ENCODE measurements around the gene NOC4L. TPM values are rescaled to one million over a fixed set of nuclear protein-coding genes. Genes with fewer than 3 reads are reported as not detected.
A peak's percentile ranks its signal among the peaks of the same experiment; 100 is the strongest.

The NOC4L gene
- total RNA-seq, 1 donor from 2014 or later: 49.6 TPM

DNA sequence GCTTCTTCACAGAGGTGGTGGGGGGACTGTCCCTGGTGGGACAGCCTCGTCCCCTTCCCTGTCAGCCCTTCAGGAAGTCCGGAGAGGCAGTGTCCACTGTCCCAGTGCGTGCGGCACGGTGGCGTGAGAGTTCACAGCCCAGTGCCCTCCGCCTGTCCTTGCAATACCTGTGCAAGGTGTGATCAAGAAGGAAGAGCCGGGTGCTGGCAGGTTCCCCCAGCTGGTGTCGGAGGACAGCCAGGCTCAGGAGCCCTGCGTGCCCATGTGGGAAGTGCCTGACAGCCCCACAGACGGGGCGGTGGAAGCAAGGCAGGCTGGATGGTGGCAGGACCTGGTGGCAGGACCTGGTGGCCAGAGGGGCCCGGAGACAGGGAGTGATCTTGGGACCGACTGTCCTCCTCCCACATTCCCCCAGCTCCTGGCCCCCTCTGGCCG, 16.4 kb downstream of the NOC4L start:
- intact Hi-C loops (cut with micrococcal nuclease): no loop called here
- no peak for DNase-seq
- H3K4me1 Mint-ChIP-seq: peaks cover 9% of the 10 kb centered on the region

GRCh38 chr12:132161036-132161781, 17.0 kb downstream of the NOC4L start:
- DNase-seq: no peak
- H3K27ac Mint-ChIP-seq: no peak overlapping the region
- peaks cover 9% of the 10 kb centered on the region for H3K4me1 Mint-ChIP-seq
- peaks cover 3% of the 10 kb centered on the region for H3K9me3 Mint-ChIP-seq
- H3K36me3 Mint-ChIP-seq (ENCODE audit: low read depth): peaks cover 2% of the 10 kb centered on the region
- H3K4me3 Mint-ChIP-seq: no peak overlapping the region
- peaks cover 3% of the 10 kb centered on the region for H3K27me3 Mint-ChIP-seq
- intact Hi-C loops (cut with micrococcal nuclease): no loop called here

More for the DNA sequence above, 16.4 kb downstream of the NOC4L start:
- H3K36me3 Mint-ChIP-seq (ENCODE audit: low read depth): peaks cover 2% of the 10 kb centered on the region
- H3K4me3 Mint-ChIP-seq: no peak overlapping the region
- H3K27ac Mint-ChIP-seq: no peak overlapping the region
- no peaks in the 10 kb centered on the region for H3K9me3 Mint-ChIP-seq
- H3K27me3 Mint-ChIP-seq: peaks cover 3% of the 10 kb centered on the region

DNA sequence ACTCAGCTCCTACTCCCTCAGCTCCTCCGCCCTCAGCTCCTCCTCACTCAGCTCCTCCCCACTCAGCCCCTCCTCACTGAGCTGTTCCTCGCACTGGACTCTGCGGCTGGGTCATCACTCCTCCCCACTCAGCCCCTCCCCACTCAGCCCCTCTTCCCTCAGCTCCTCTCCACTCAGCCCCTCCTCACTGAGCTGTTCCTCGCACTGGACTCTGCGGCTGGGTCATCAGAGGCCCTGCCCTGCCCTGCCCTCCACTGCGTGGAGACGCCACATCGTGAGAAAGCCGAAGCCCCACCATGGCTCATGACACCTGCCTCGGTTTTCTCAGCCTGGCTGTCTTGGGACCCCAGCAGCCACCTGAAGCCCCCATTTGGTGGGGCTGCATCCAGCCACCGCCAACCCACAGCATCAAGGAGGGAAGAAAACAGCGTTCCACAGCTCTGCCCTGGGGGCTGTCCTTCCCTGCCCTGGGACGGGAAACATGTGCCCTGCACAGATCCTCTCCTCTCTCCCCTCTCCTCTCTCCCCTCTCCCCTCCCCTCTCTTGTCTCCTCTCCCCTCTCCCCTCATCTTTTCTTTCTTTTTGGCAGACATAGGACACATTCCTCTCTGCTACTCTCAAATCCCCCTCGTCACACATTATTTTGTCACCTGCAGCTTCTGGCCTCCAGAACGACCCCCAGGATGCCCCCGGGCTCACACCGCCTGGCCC, 17.7 kb downstream of the NOC4L start:
- Mint-ChIP-seq H3K9me3 (peaks cover 10% of the 10 kb centered on the region), H3K27me3 (peaks cover 3% of the 10 kb centered on the region), H3K4me1 (peaks cover 9% of the 10 kb centered on the region), H3K36me3 (ENCODE audit: low read depth) (peaks cover 2% of the 10 kb centered on the region), H3K27ac (no peak overlapping the region), H3K4me3 (peak overlapping the region; percentile 13)
- DNase-seq: no peak
- intact Hi-C loops (cut with micrococcal nuclease): no loop called here

DNA sequence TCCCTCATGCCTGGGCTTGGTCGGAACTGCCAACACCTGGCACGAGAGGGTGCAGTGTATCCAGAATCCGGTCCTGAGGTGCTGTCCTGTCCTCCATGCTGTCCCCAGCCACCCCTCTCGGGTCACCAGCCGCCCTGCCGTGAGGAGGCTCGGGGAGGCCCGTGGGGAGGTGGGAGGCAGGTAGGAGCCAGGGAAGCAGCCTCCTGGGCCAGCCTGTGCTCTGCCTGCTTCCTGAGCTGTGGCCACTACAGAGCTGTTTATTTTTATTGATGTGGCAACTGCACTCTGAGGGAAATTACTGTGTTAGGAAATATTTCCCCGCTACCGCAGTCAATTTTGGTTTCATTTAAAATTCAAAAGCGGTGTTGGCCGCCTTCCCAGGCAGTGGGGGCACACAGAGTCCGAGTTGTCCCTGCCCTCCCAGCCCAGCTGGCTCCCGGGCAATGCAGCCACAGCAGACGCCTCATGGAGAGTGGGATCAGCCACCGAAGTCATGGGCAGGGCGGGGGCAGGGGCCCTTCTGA, 18.3 kb downstream of the NOC4L start:
- intact Hi-C loops (cut with micrococcal nuclease): no loop called here
- DNase-seq: peak; percentile 78
- Mint-ChIP-seq H3K36me3 (ENCODE audit: low read depth) (peaks cover 3% of the 10 kb centered on the region), H3K27me3 (peaks cover 3% of the 10 kb centered on the region), H3K4me1 (peaks cover 9% of the 10 kb centered on the region), H3K27ac (no peak overlapping the region), H3K9me3 (peaks cover 13% of the 10 kb centered on the region), H3K4me3 (peak overlapping the region; percentile 13)

- intact Hi-C loops (cut with micrococcal nuclease): no loop called here
- Mint-ChIP-seq H3K9me3 (peaks cover 13% of the 10 kb centered on the region), H3K4me3 (peak overlapping the region; percentile 58), H3K4me1 (peaks cover 9% of the 10 kb centered on the region), H3K27me3 (peaks cover 3% of the 10 kb centered on the region), H3K36me3 (ENCODE audit: low read depth) (peaks cover 3% of the 10 kb centered on the region), H3K27ac (no peak overlapping the region)
- DNase-seq: no peak
Observed at GRCh38 chr12:132163041-132163910, 19.0 kb downstream of the NOC4L start.

GRCh38 chr12:132163911-132164288, 19.6 kb downstream of the NOC4L start:
- peaks cover 13% of the 10 kb centered on the region for H3K9me3 Mint-ChIP-seq
- peaks cover 9% of the 10 kb centered on the region for H3K4me1 Mint-ChIP-seq
- H3K27ac Mint-ChIP-seq: no peak overlapping the region
- peaks cover 3% of the 10 kb centered on the region for H3K36me3 Mint-ChIP-seq (ENCODE audit: low read depth)
- no peak overlapping the region for H3K4me3 Mint-ChIP-seq
- no peak for DNase-seq
- H3K27me3 Mint-ChIP-seq: peaks cover 3% of the 10 kb centered on the region
- intact Hi-C loops (cut with micrococcal nuclease): no loop called here

DNA sequence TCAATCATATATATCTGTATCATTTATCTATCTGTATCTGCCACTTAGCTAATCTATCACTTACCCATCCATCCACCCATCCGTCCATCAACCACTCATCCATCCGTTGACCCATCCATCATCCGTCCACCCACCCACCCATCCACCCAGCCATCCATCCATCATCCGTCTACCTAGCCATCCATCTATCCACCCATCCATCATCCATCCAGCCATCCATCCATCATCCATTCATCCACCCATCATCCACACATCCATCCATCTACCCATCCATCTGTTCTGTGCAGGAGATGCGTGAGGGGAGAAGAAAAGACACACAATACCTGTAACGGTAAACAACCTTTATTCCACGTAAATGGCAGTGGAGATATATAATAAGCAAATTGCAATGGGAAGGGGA, 20.2 kb downstream of the NOC4L start:
- peaks cover 3% of the 10 kb centered on the region for H3K36me3 Mint-ChIP-seq (ENCODE audit: low read depth)
- peaks cover 13% of the 10 kb centered on the region for H3K9me3 Mint-ChIP-seq

GRCh38 chr12:132165584-132165983, 21.3 kb downstream of the NOC4L start:
- DNase-seq: no peak
- H3K9me3 Mint-ChIP-seq: peaks cover 13% of the 10 kb centered on the region
- H3K4me3 Mint-ChIP-seq: no peak overlapping the region
- H3K27me3 Mint-ChIP-seq: peaks cover 3% of the 10 kb centered on the region
- H3K4me1 Mint-ChIP-seq: peaks cover 9% of the 10 kb centered on the region
- peaks cover 3% of the 10 kb centered on the region for H3K36me3 Mint-ChIP-seq (ENCODE audit: low read depth)
- no peak overlapping the region for H3K27ac Mint-ChIP-seq
- intact Hi-C loops (cut with micrococcal nuclease): no loop called here

More for the DNA sequence above, 20.2 kb downstream of the NOC4L start:
- intact Hi-C loops (cut with micrococcal nuclease): no loop called here
- no peak for DNase-seq
- H3K27me3 Mint-ChIP-seq: peaks cover 3% of the 10 kb centered on the region
- no peak overlapping the region for H3K4me3 Mint-ChIP-seq
- H3K4me1 Mint-ChIP-seq: peaks cover 9% of the 10 kb centered on the region
- H3K27ac Mint-ChIP-seq: no peak overlapping the region

DNA sequence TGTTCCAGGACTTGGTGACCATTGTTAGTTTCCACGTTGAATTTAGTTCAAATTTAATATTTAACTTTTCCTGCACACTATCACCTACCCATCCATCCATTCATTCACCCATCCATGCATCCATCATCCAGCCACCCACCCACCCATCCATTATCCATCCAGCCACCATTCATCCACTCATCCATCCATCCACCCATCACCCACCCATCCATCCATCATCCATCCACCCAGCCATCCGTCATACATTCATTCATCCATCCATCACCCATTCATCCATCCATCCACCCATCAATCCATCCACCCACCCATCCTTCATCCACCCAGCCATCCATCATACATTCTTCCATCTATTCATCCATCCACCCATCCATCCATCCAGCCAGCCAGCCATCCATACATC, 21.8 kb downstream of the NOC4L start:
- H3K27ac Mint-ChIP-seq: no peak overlapping the region
- peaks cover 13% of the 10 kb centered on the region for H3K9me3 Mint-ChIP-seq
- H3K4me1 Mint-ChIP-seq: peaks cover 9% of the 10 kb centered on the region
- peaks cover 3% of the 10 kb centered on the region for H3K36me3 Mint-ChIP-seq (ENCODE audit: low read depth)
- intact Hi-C loops (cut with micrococcal nuclease): no loop called here
- H3K27me3 Mint-ChIP-seq: peaks cover 3% of the 10 kb centered on the region
- no peak overlapping the region for H3K4me3 Mint-ChIP-seq
- DNase-seq: no peak

GRCh38 chr12:132166801-132167591, 22.7 kb downstream of the NOC4L start:
- intact Hi-C loops (cut with micrococcal nuclease): no loop called here
- Mint-ChIP-seq H3K9me3 (peaks cover 13% of the 10 kb centered on the region), H3K36me3 (ENCODE audit: low read depth) (peaks cover 3% of the 10 kb centered on the region), H3K27me3 (peaks cover 3% of the 10 kb centered on the region), H3K4me3 (no peak overlapping the region), H3K4me1 (peaks cover 9% of the 10 kb centered on the region), H3K27ac (no peak overlapping the region)
- DNase-seq: no peak

- H3K27me3 Mint-ChIP-seq: peaks cover 3% of the 10 kb centered on the region
- H3K36me3 Mint-ChIP-seq (ENCODE audit: low read depth): peaks cover 2% of the 10 kb centered on the region
- no peak for DNase-seq
- H3K4me3 Mint-ChIP-seq: no peak overlapping the region
- peaks cover 13% of the 10 kb centered on the region for H3K9me3 Mint-ChIP-seq
- H3K4me1 Mint-ChIP-seq: peaks cover 8% of the 10 kb centered on the region
- H3K27ac Mint-ChIP-seq: no peak overlapping the region
- intact Hi-C loops (cut with micrococcal nuclease): no loop called here
Observed at GRCh38 chr12:132167611-132168310, 23.5 kb downstream of the NOC4L start.

DNA sequence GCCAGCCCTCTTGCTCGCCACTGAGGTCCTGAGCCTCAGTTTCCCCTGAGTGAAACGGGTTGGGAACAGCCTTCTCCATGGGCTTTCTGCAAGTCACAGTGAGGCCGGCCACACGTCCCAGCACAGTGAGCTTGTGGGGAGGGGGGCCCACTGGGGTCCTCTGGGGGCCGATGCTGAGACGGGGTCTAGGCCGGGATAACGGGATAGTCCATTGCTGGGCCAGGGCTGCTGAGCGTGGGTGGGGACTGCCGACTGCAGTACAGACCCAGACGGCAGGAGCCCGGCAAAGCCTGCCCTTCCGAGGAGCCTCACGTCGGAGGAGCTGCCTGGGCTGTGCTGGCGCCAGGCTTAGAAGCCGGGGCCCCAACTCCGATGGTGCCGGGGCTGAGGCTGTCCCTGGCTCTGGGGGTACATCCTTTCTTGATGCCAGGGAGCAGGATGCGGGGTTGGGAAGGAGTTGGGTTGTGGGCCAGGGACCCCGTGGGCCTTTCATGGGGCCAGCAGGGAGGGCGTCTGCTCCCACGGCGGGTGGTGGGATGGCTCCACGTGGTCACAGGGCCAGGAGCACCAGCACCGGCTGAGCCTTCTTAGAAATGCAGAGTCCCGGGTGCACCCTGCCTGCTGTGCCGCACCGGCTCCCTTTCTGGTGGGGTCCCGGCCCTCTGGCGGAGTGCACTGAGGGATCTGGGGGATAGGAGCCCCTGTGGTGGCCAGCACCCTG, 24.2 kb downstream of the NOC4L start:
- no peak overlapping the region for H3K4me3 Mint-ChIP-seq
- peaks cover 13% of the 10 kb centered on the region for H3K9me3 Mint-ChIP-seq
- DNase-seq: no peak
- H3K4me1 Mint-ChIP-seq: peaks cover 11% of the 10 kb centered on the region
- H3K36me3 Mint-ChIP-seq (ENCODE audit: low read depth): peaks cover 2% of the 10 kb centered on the region
- intact Hi-C loops (cut with micrococcal nuclease): no loop called here
- H3K27ac Mint-ChIP-seq: no peak overlapping the region
- peaks cover 3% of the 10 kb centered on the region for H3K27me3 Mint-ChIP-seq

All from activated CD4-positive, alpha-beta T cell treated with anti-CD3 and anti-CD28 coated beads, Interleukin-2, amount 10 ng/mL, durations not matched to agents 24 days and 14 days (primary cell).